HG03460 (cell line): Measurements from ENCODE around the gene MTFR1L.

ENCODE experiments used
- ATAC-seq: cut with Tn5 transposase; IDR thresholded peaks from one replicate; pipeline ENCODE4 v1.9.1; 2021; ENCODE audit not compliant: unreplicated experiment

MTFR1L gene

GRCh38 chr1:25875856-25876692, 56.3 kb downstream of the MTFR1L start:
- ATAC-seq = no peak

- ATAC-seq = no peak
Observed at GRCh38 chr1:25876693-25877077, 56.9 kb downstream of the MTFR1L start.

GRCh38 chr1:25877155-25877554, 57.4 kb downstream of the MTFR1L start:
- ATAC-seq = no peak

- no peak for ATAC-seq
Observed at GRCh38 chr1:25878690-25879089, 58.9 kb downstream of the MTFR1L start.

- no peak for ATAC-seq
Observed at GRCh38 chr1:25879675-25880074, 59.9 kb downstream of the MTFR1L start.

- no peak for ATAC-seq
Observed at GRCh38 chr1:25880518-25880917, 60.8 kb downstream of the MTFR1L start.

- ATAC-seq = no peak
Observed at GRCh38 chr1:25881266-25881665, 61.5 kb downstream of the MTFR1L start.
